ENCODE data around the gene CEP104.

The CEP104 gene

GRCh38 chr1:3856923-3857790 is at the start of gene CEP104, which contains the start of gene DFFB:
Gene CEP104, minus strand, starts transcription at chr1:3857211. Its CDS starts 4,804 bp downstream, at chr1:3852407.
Gene DFFB, plus strand, starts transcription at chr1:3857476. Its CDS starts 128 bp downstream, at chr1:3857604.
- Mint-ChIP-seq H3K27ac (peak within 1 kb of the TSS; percentile 88), H3K4me1 (ENCODE audit: low read depth) (peaks cover 17% of the 10 kb centered on the region), H3K27me3 (ENCODE audit: low read depth) (no peaks in the 10 kb centered on the region), H3K36me3 (ENCODE audit: low read depth) (no peaks in the 10 kb centered on the region), H3K4me3 (peak within 1 kb of the TSS; percentile 97), H3K9me3 (no peaks in the 10 kb centered on the region)

- H3K27me3 Mint-ChIP-seq (ENCODE audit: low read depth): no peaks in the 10 kb centered on the region
- H3K27ac Mint-ChIP-seq: no peak overlapping the region
- no peaks in the 10 kb centered on the region for H3K36me3 Mint-ChIP-seq (ENCODE audit: low read depth)
- H3K9me3 Mint-ChIP-seq: no peaks in the 10 kb centered on the region
- peaks cover 17% of the 10 kb centered on the region for H3K4me1 Mint-ChIP-seq (ENCODE audit: low read depth)
- no peak overlapping the region for H3K4me3 Mint-ChIP-seq
Observed at GRCh38 chr1:3906672-3907020, 49.6 kb upstream of the CEP104 start.

- Mint-ChIP-seq H3K9me3 (no peaks in the 10 kb centered on the region), H3K36me3 (ENCODE audit: low read depth) (no peaks in the 10 kb centered on the region), H3K27me3 (ENCODE audit: low read depth) (no peaks in the 10 kb centered on the region), H3K27ac (no peak overlapping the region), H3K4me1 (ENCODE audit: low read depth) (peaks cover 17% of the 10 kb centered on the region), H3K4me3 (no peak overlapping the region)
Observed at GRCh38 chr1:3905953-3906671, 49.1 kb upstream of the CEP104 start.

DNA sequence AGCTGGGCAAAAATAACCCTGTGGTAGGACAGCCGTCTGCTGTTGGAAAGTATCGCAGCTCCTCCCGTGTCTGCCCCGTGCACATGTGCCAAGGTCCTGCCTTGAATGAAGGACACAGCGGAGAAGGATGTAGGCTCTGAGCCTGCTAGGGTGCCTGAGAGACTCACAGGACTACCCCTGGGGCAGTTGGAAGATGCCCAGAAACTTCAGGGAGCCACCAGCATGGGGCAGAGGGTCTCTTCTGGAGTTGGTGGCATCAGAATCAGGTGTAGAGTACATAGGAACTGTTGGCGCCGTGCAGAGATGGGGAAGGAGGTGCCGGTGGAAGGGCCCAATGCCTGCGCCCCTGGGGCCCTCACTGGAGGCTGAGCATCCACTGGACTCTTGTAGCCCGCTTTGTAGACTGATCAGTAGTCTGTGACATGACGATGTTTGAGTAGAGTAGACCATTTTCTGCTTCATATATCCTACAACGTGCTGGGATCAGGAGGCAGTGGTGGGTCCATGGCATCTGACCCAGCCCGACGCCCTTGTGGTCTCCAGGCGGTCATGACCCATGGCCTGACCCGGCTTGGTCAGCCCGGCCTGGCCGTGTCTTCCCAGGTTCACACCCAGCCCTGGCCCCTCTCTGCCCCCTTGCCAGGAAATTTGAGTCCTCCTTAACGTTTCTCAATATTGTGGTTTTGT is 48.4 kb upstream of the CEP104 start:
- Mint-ChIP-seq H3K4me1 (ENCODE audit: low read depth) (peaks cover 17% of the 10 kb centered on the region), H3K27me3 (ENCODE audit: low read depth) (no peaks in the 10 kb centered on the region), H3K9me3 (no peaks in the 10 kb centered on the region), H3K4me3 (no peak overlapping the region), H3K36me3 (ENCODE audit: low read depth) (no peaks in the 10 kb centered on the region), H3K27ac (no peak overlapping the region)

- no peaks in the 10 kb centered on the region for H3K27me3 Mint-ChIP-seq (ENCODE audit: low read depth)
- peaks cover 17% of the 10 kb centered on the region for H3K4me1 Mint-ChIP-seq (ENCODE audit: low read depth)
- H3K36me3 Mint-ChIP-seq (ENCODE audit: low read depth): no peaks in the 10 kb centered on the region
- H3K27ac Mint-ChIP-seq: no peak overlapping the region
- H3K4me3 Mint-ChIP-seq: no peak overlapping the region
- no peaks in the 10 kb centered on the region for H3K9me3 Mint-ChIP-seq
Observed at GRCh38 chr1:3904843-3905185, 47.8 kb upstream of the CEP104 start.

DNA sequence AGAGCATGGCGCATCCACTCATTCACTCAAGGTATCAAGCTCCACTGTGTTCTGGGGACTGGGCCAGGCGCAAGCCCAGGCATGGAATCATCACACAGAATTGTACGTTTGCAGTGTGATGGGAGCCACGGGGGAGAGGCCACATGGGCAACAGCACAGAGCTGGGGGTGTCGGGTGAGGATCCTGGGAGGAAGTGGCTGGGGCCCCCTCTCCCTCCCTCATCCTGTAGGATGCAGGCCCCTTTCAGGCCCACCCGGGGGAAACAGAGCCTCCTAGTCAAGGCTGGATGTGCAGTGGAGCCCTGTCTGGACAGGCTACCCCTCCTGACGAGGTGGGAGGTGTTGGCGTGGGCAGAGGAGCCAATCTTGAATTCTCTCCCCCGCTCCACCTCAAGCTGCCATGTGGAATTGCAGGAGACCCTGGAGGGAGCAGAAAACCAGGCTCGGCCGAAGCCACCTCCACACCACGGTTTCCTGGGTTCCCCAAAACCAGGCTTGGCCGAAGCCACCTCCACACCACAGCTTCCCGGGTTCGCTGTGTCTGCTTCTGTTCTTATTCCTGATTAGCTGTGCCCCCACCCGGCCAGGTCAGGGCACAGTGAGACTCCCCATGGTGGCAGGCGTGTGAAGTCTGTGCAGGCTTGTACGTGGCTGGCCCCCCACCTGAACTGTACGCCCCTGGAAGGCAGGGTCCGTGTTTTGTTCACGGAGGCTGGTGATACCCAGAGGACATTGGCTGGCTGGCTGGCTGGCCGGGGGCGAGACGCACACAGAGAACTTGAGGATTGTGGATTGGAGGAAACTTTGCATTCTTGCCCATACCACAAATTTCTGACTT is 47.2 kb upstream of the CEP104 start:
- Mint-ChIP-seq H3K9me3 (no peaks in the 10 kb centered on the region), H3K27me3 (ENCODE audit: low read depth) (no peaks in the 10 kb centered on the region), H3K36me3 (ENCODE audit: low read depth) (no peaks in the 10 kb centered on the region), H3K4me3 (peak overlapping the region; percentile 46), H3K4me1 (ENCODE audit: low read depth) (peaks cover 21% of the 10 kb centered on the region), H3K27ac (peak overlapping the region; percentile 93)

GRCh38 chr1:3903141-3904005 is 46.4 kb upstream of the CEP104 start:
- Mint-ChIP-seq H3K27ac (peak overlapping the region; percentile 93), H3K36me3 (ENCODE audit: low read depth) (peaks cover 5% of the 10 kb centered on the region), H3K4me1 (ENCODE audit: low read depth) (peaks cover 29% of the 10 kb centered on the region), H3K4me3 (peak overlapping the region; percentile 46), H3K27me3 (ENCODE audit: low read depth) (no peaks in the 10 kb centered on the region), H3K9me3 (peaks cover 6% of the 10 kb centered on the region)

- Mint-ChIP-seq H3K9me3 (peaks cover 13% of the 10 kb centered on the region), H3K36me3 (ENCODE audit: low read depth) (peaks cover 10% of the 10 kb centered on the region), H3K4me1 (ENCODE audit: low read depth) (peaks cover 30% of the 10 kb centered on the region), H3K4me3 (peak overlapping the region; percentile 65), H3K27me3 (ENCODE audit: low read depth) (no peaks in the 10 kb centered on the region), H3K27ac (peak overlapping the region; percentile 93)
Observed at GRCh38 chr1:3902571-3903091, 45.6 kb upstream of the CEP104 start.

DNA sequence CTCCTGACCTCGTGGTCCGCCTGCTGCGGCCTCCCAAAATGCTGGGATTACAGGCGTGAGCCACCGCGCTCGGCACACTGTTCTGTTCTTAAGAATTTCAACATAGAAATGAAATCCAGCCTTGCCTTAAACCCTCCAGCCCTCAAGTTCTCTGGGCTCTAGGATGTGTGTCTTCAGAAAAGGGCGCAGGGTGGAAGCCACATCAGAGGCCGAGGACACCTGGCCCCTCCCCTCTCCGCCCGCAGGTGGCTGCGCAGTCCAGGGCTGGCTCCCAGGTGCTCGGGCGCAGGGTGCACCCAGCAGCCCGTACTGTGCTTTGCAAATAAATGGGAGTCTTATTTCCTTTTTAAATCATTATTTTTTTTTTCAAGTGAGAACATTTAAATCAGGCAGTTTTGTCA is 45.1 kb upstream of the CEP104 start:
- Mint-ChIP-seq H3K27me3 (ENCODE audit: low read depth) (no peaks in the 10 kb centered on the region), H3K27ac (peak overlapping the region; percentile 93), H3K4me1 (ENCODE audit: low read depth) (peaks cover 33% of the 10 kb centered on the region), H3K9me3 (peaks cover 16% of the 10 kb centered on the region), H3K36me3 (ENCODE audit: low read depth) (peaks cover 13% of the 10 kb centered on the region), H3K4me3 (peak overlapping the region; percentile 65)

GRCh38 chr1:3900969-3901529 is 44.0 kb upstream of the CEP104 start:
- Mint-ChIP-seq H3K4me3 (peak overlapping the region; percentile 93), H3K9me3 (peaks cover 17% of the 10 kb centered on the region), H3K36me3 (ENCODE audit: low read depth) (peaks cover 18% of the 10 kb centered on the region), H3K27ac (peak overlapping the region; percentile 99), H3K27me3 (ENCODE audit: low read depth) (no peaks in the 10 kb centered on the region), H3K4me1 (ENCODE audit: low read depth) (peaks cover 37% of the 10 kb centered on the region)

DNA sequence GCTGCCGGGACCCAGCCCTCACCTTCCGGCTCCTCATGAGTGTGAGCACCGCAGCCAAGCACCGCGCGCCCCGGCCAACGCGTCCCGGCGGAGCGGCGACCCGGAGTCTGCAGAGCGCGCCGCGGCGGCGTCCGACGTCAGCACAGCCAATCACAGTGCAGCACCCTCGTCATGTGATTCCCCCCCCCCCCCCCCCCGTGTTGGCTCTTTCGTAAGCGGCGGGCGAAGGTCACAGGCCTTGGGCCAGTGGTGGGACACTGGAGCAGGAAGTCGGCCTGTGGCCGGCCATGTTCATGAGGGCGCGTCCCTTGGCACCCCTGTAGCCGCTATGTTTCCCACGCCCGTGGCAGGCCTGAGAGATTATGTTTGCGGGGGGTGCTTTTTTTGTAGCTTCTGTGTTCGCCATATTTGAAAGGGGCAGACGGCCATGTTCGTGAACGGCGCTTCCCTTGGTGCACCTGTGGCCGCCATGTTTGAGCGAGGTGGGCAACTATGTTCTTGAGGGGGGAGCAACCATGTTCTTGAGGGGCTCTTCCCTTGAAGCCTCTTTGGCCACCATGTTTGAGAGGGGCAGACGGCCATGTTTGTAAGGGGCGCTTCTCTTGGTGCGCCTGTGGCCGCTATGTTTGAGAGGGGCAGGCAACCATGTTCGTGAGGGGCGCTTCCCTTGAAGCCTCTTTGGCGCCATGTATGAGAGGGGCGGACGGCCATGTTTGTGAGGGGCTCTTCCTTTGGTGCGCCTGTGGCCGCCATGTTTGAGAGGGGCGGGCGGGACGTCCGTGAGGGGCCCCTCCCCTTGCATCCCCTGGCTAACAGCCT is 43.3 kb upstream of the CEP104 start, which contains the start of gene C1orf174:
C1orf174 (minus strand) TSS at position 123 of the 819 bp plus-strand sequence; CDS start at position 37, 86 bp downstream.
- peaks cover 37% of the 10 kb centered on the region for H3K4me1 Mint-ChIP-seq (ENCODE audit: low read depth)
- no peaks in the 10 kb centered on the region for H3K27me3 Mint-ChIP-seq (ENCODE audit: low read depth)
- H3K27ac Mint-ChIP-seq: peak within 1 kb of the TSS; percentile 99
- peak within 1 kb of the TSS; percentile 93 for H3K4me3 Mint-ChIP-seq
- H3K36me3 Mint-ChIP-seq (ENCODE audit: low read depth): peaks cover 18% of the 10 kb centered on the region
- H3K9me3 Mint-ChIP-seq: peaks cover 17% of the 10 kb centered on the region

DNA sequence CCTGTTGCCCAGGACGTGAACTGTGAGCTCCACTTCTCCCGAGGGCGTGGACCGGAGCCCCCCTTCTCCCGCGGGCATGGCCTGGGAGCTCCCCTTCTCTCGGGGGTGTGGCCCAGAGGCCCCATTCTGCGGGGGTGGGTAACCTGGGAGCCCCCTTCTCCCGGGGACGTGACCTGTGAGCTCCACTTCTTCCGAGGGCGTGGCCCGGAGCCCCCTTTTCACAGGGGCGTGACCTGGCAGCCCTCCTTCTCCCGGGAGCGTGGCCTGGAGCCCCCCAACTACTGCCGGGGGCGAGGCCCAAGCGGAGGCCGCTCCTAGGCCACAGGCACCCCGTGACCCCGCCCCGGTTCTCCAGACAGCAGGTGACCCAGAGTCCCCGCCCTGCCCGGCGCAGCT is 42.7 kb upstream of the CEP104 start:
- Mint-ChIP-seq H3K36me3 (ENCODE audit: low read depth) (peaks cover 18% of the 10 kb centered on the region), H3K4me1 (ENCODE audit: low read depth) (peaks cover 37% of the 10 kb centered on the region), H3K27me3 (ENCODE audit: low read depth) (no peaks in the 10 kb centered on the region), H3K9me3 (peaks cover 17% of the 10 kb centered on the region), H3K4me3 (peak overlapping the region; percentile 93), H3K27ac (peak overlapping the region; percentile 99)

All from T-helper 1 cell treated with Interleukin-12 subunit alpha and Interleukin-12 subunit beta and Interleukin-4 antibody, amounts not matched to agents 30 μg/mL and 1 μg/mL, for 36 hours (primary cell).